Aorta (tissue), 5 donors: ENCODE results near the gene GABRR2. TPM values are rescaled to one million over a fixed set of nuclear protein-coding genes. Genes with fewer than 3 reads are reported as not detected.

Experiments used
- ATAC-seq: fragments of 200-7000 bp; cut with Tn5 transposase; one replicate; pipeline ENCODE4 v1.9.1; 2022; ENCODE audit warnings: moderate library complexity; ENCODE audit not compliant: low FRiP score
- DNase-seq, 2 donors: peaks; one replicate each; pipeline ENCODE4 v3.0.0-alpha.2; 2020
- H3K27ac ChIP-seq, 2 donors: one replicate each; pipeline ENCODE4 v1.5.1; 2013; ENCODE audit warnings: low read length in 2 of 2, mild to moderate bottlenecking in 2 of 2, moderate library complexity in 2 of 2, control low read depth in 1 of 2, inconsistent platforms in 1 of 2, low read depth in 1 of 2
- H3K27me3 ChIP-seq, 2 donors: one replicate each; pipeline ENCODE4 v1.6.1; 2013; ENCODE audit warnings: control low read depth in 1 of 2, low read length in 1 of 2, mild to moderate bottlenecking in 1 of 2, moderate library complexity in 1 of 2; ENCODE audit not compliant: insufficient read depth in 2 of 2, control insufficient read depth in 1 of 2
- H3K36me3 ChIP-seq, 2 donors: one replicate each; pipeline ENCODE4 v1.6.1; 2013; ENCODE audit warnings: control low read depth in 1 of 2, low read length in 1 of 2, mild to moderate bottlenecking in 1 of 2; ENCODE audit not compliant: insufficient read depth in 2 of 2, control insufficient read depth in 1 of 2
- H3K4me1 ChIP-seq, 2 donors: one replicate each; pipeline ENCODE4 v1.6.1; 2013; ENCODE audit warnings: low read length in 2 of 2, control low read depth in 1 of 2, mild to moderate bottlenecking in 1 of 2, moderate library complexity in 1 of 2; ENCODE audit not compliant: insufficient read depth in 2 of 2, control insufficient read depth in 1 of 2
- H3K4me3 ChIP-seq, 2 donors: one replicate each; pipeline ENCODE4 v1.5.1; 2013; ENCODE audit warnings: low read length in 2 of 2, control low read depth in 1 of 2, mild to moderate bottlenecking in 1 of 2
- H3K9me3 ChIP-seq: one replicate; pipeline ENCODE4 v1.6.1; 2013; ENCODE audit warnings: mild to moderate bottlenecking, low read length; ENCODE audit not compliant: control insufficient read depth
- WGBS, 2 donors: extraction: QIAGEN DNeasy Blood & Tissue Kit; methylation state at CpG; one replicate each; pipeline ENCODE4 v1.1.7; 2013; 5-methylcytosine and 5-hydroxymethylcytosine counted together
- intact Hi-C, 2 donors: fragments of 100-400 bp; cut with DNase I; formaldehyde crosslinking; loops; one replicate each; pipeline versions ENCODE4 v1.14.2 to v1.15.0; 2022
- polyA plus RNA-seq, 2 donors: library from polyadenylated mRNA; stranded (reverse); fragments of 200-250 nt; gene quantifications; one replicate each; pipeline ENCODE4 v1.2.3, GENCODE V29; 2013
- total RNA-seq, 2 donors: library from RNA; stranded (reverse); fragmentation: NEBNext Ultra II Directional; extraction: Animal tissue kit (Norgen Biotek cat#: 25700); gene quantifications; one replicate each; pipeline ENCODE4 v1.2.1, GENCODE V29; 2021
- donor health status: healthy with polysubstance abuse.
- donor health status: Bipolar disorder and iron deficiency.
- donor health status: DM: no; HTN: no; CAD: no.
- donor health status: DM: no; HTN: no; CAD: no.
- donor health status: DM: yes; HTN: yes; CAD: no.

Gene GABRR2
- total and polyA plus RNA-seq, 4 donors: 0.82 to 3.6 (median 3.3) TPM; not detected in 1

GRCh38 chr6:89339565-89339964 is 24.5 kb upstream of the GABRR2 start:
- H3K4me3 ChIP-seq: no peak overlapping the region
- H3K9me3 ChIP-seq: no peaks in the 10 kb centered on the region
- peaks cover 0 to 3% of the 10 kb centered on the region in 2 donors for H3K4me1 ChIP-seq
- no peaks in the 10 kb centered on the region for H3K27me3 ChIP-seq
- H3K27ac ChIP-seq: no peak overlapping the region
- intact Hi-C loops: no loop called here
- peaks cover 3 to 4% of the 10 kb centered on the region in 2 donors for H3K36me3 ChIP-seq
- no peak for DNase-seq
- 69 to 79% methylated on average over 2 of the region's 2 CpGs for WGBS, 2 donors
- no peak for ATAC-seq

- Histone ChIP-seq H3K4me1 (peaks cover 0 to 3% of the 10 kb centered on the region in 2 donors), H3K4me3 (no peak overlapping the region), H3K36me3 (peaks cover 2 to 3% of the 10 kb centered on the region in 2 donors), H3K27ac (no peak overlapping the region), H3K9me3 (no peaks in the 10 kb centered on the region), H3K27me3 (no peaks in the 10 kb centered on the region)
- WGBS, 2 donors: 81 to 88% methylated on average over 3 of the region's 3 CpGs
- ATAC-seq: no peak
- intact Hi-C loops: no loop called here
- DNase-seq: no peak
Measured at GRCh38 chr6:89335164-89335563, 20.1 kb upstream of the GABRR2 start.

DNA sequence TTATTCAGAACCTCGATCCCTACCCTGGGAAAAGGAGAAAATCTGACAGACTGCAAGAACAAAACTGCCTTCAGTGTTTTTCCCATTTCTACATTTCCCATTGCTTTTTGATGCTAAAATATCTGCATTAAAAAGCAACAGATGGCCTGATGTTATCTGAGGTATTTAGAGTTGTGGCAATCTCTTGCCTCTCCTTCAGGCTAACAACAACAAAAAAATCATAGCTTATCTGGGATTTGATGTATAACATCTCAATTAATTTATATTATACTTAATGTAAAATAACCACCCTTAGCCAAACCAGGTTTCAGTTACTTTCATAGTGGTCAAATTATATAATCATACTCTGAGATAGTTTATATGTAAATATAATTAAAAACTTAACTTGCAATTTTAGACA is 15.8 kb upstream of the GABRR2 start:
- Histone ChIP-seq H3K4me1 (no peaks in the 10 kb centered on the region), H3K27me3 (no peaks in the 10 kb centered on the region), H3K36me3 (peaks cover 3 to 4% of the 10 kb centered on the region in 2 donors), H3K4me3 (no peak overlapping the region), H3K9me3 (no peaks in the 10 kb centered on the region), H3K27ac (no peak overlapping the region)
- WGBS, 2 donors: 97 to 100% methylated on average over 1 of the region's 1 CpG
- DNase-seq (no peak), ATAC-seq (no peak)
- intact Hi-C loops: no loop called here

GRCh38 chr6:89328976-89329375 is 13.9 kb upstream of the GABRR2 start:
- H3K4me1 ChIP-seq: no peaks in the 10 kb centered on the region
- ATAC-seq (no peak), DNase-seq (no peak)
- H3K36me3 ChIP-seq: peaks cover 4 to 7% of the 10 kb centered on the region in 2 donors
- no peak overlapping the region for H3K4me3 ChIP-seq
- no peaks in the 10 kb centered on the region for H3K9me3 ChIP-seq
- H3K27ac ChIP-seq: no peak overlapping the region
- H3K27me3 ChIP-seq: no peaks in the 10 kb centered on the region
- 86 to 95% methylated on average over 1 of the region's 1 CpG for WGBS, 2 donors
- intact Hi-C loops: no loop called here

DNA sequence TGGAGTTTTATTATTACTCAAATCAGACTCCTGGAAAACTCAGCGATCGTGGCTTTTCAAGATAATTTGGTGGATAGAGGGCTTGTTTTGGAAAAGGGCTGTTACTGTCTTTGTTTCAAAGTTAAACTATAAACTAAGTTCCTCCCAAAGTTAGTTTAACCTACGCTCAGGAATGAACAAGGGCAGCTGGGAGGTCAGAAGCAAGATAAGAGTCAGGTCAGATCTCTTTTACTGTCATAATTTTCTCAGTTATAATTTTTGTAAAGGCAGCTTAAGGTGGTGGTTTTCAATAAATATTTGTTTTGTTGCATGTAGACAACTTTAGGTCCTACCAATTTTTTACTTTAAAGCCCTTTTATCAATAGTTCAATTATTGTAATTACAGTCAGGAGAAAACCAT is 9.2 kb upstream of the GABRR2 start:
- Histone ChIP-seq H3K27me3 (no peaks in the 10 kb centered on the region), H3K4me1 (no peaks in the 10 kb centered on the region), H3K36me3 (peaks cover 4 to 7% of the 10 kb centered on the region in 2 donors), H3K27ac (no peak overlapping the region), H3K9me3 (no peaks in the 10 kb centered on the region), H3K4me3 (no peak overlapping the region)
- ATAC-seq (no peak), DNase-seq (no peak)
- intact Hi-C loops: no loop called here
- 89 to 93% methylated on average over 3 of the region's 3 CpGs for WGBS, 2 donors

GRCh38 chr6:89323511-89323971 is 8.4 kb upstream of the GABRR2 start:
- no peaks in the 10 kb centered on the region for H3K9me3 ChIP-seq
- no peaks in the 10 kb centered on the region for H3K4me1 ChIP-seq
- ATAC-seq (no peak), DNase-seq (no peak)
- 57 to 58% methylated on average over 3 of the region's 3 CpGs for WGBS, 2 donors
- no peaks in the 10 kb centered on the region for H3K27me3 ChIP-seq
- intact Hi-C loops: no loop called here
- peaks cover 4 to 7% of the 10 kb centered on the region in 2 donors for H3K36me3 ChIP-seq
- no peak overlapping the region for H3K4me3 ChIP-seq
- no peak overlapping the region for H3K27ac ChIP-seq

- Histone ChIP-seq H3K27me3 (no peaks in the 10 kb centered on the region), H3K9me3 (no peaks in the 10 kb centered on the region), H3K4me1 (no peaks in the 10 kb centered on the region), H3K36me3 (peaks cover 2 to 4% of the 10 kb centered on the region in 2 donors), H3K27ac (no peak overlapping the region), H3K4me3 (no peak overlapping the region)
- intact Hi-C loops: no loop called here
- ATAC-seq (no peak), DNase-seq (no peak)
- WGBS, 2 donors: 86 to 89% methylated on average over 9 of the region's 9 CpGs
Measured at GRCh38 chr6:89321131-89321970, 6.3 kb upstream of the GABRR2 start.

DNA sequence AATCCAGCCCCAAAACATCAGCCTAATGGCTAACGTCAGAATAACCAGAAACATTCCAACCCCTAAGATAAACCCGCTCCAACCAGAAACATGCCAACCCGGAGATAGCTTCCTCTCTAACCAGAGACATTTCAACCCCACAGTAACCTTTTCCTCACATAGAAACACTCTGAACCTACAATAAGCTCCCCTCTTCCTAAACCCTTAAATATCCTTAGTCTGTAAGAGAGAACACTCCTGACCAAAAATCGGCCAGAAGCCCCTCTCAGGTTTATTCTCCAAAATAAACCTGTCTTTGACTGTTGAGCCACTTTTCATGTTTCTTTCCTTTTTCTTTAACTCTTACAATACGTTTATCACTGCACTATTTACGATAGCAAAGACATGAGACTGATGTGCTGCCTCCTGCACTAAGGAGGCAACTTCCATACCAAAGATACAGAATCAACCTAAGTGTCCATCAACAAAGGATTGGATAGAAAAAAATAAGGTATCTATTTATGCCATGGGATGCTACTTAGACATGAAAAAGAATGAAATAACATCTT is 5.0 kb upstream of the GABRR2 start:
- DNase-seq (no peak), ATAC-seq (no peak)
- Histone ChIP-seq H3K36me3 (peaks cover 2 to 4% of the 10 kb centered on the region in 2 donors), H3K27me3 (no peaks in the 10 kb centered on the region), H3K4me1 (no peaks in the 10 kb centered on the region), H3K27ac (no peak overlapping the region), H3K9me3 (no peaks in the 10 kb centered on the region), H3K4me3 (no peak overlapping the region)
- 89 to 90% methylated on average over 6 of the region's 6 CpGs for WGBS, 2 donors
- intact Hi-C loops: no loop called here

- H3K9me3 ChIP-seq: no peaks in the 10 kb centered on the region
- intact Hi-C loops: no loop called here
- DNase-seq (no peak), ATAC-seq (no peak)
- no peak overlapping the region for H3K4me3 ChIP-seq
- H3K27ac ChIP-seq: no peak overlapping the region
- H3K36me3 ChIP-seq: peaks cover 0 to 2% of the 10 kb centered on the region in 2 donors
- H3K4me1 ChIP-seq: no peaks in the 10 kb centered on the region
- no peaks in the 10 kb centered on the region for H3K27me3 ChIP-seq
Measured at GRCh38 chr6:89317067-89317466, 2.0 kb upstream of the GABRR2 start.
